ENCODE results near the gene SGO1. TPM values are rescaled to one million over a fixed set of nuclear protein-coding genes. Genes with fewer than 3 reads are reported as not detected.

The SGO1 gene
- total RNA-seq, 2 donors from 2014 or later = 25.1 to 44.8 TPM

DNA sequence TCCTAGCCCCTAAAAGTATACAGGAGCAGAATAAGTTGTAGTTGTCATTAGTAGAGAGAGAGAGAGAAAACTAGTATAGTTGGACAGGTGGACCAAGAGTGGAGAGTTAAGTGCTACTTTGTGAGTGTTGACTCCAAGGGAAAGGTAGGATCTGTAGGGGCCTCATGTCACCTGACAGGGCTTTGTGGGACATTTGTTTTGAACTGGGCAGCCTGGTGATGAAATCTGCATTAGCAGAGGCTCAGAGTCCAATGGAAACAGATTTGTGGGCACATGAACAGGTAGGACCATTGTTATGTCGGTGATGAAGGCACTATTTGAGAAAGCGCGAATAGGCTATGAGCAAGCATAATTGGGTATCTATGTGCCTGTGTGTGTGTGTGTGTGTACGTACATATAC is 43.5 kb downstream of the SGO1 start:
- Histone ChIP-seq H3K27ac (ENCODE audit: low read depth, low read length) (peak overlapping the region; percentile 94), H3K4me3 (ENCODE audit: low read length) (no peak overlapping the region), H3K9me3 (ENCODE audit: control insufficient read depth, low read length) (peaks cover 4% of the 10 kb centered on the region), H3K4me1 (ENCODE audit: control insufficient read depth, insufficient read depth, low read length) (no peaks in the 10 kb centered on the region), H3K27me3 (ENCODE audit: control insufficient read depth, insufficient read depth, low read length, poor library complexity, severe bottlenecking) (no peaks in the 10 kb centered on the region), H3K36me3 (ENCODE audit: control insufficient read depth, insufficient read depth, low read length) (no peaks in the 10 kb centered on the region), H3K9ac (ENCODE audit: extremely low read depth, low read length, poor library complexity, severe bottlenecking) (no peak overlapping the region)
- Mint-ChIP-seq H3K4me1 (peaks cover 10% of the 10 kb centered on the region), H3K36me3 (ENCODE audit: low read depth) (no peaks in the 10 kb centered on the region), H3K9me3 (no peaks in the 10 kb centered on the region), H3K27me3 (ENCODE audit: insufficient read depth) (no peaks in the 10 kb centered on the region), H3K4me3 (no peak overlapping the region), H3K27ac (no peak overlapping the region)
- 99 to 100% methylated on average over 1 to 4 of the region's 4 CpGs for WGBS, 2 experiments (ENCODE audit: insufficient coverage in 1 of 2, insufficient read length in 1 of 2)
- DNase-seq = no peak
- no peak for TF ChIP-seq CTCF (conservative IDR thresholded peaks at IDR 0.05)

- TF ChIP-seq CTCF (conservative IDR thresholded peaks at IDR 0.05) = no peak
- Histone ChIP-seq H3K4me3 (ENCODE audit: low read length) (no peak overlapping the region), H3K36me3 (ENCODE audit: control insufficient read depth, insufficient read depth, low read length) (no peaks in the 10 kb centered on the region), H3K27me3 (ENCODE audit: control insufficient read depth, insufficient read depth, low read length, poor library complexity, severe bottlenecking) (no peaks in the 10 kb centered on the region), H3K9me3 (ENCODE audit: control insufficient read depth, low read length) (peaks cover 4% of the 10 kb centered on the region), H3K4me1 (ENCODE audit: control insufficient read depth, insufficient read depth, low read length) (no peaks in the 10 kb centered on the region), H3K27ac (ENCODE audit: low read depth, low read length) (peak overlapping the region; percentile 94), H3K9ac (ENCODE audit: extremely low read depth, low read length, poor library complexity, severe bottlenecking) (no peak overlapping the region)
- H3K9me3 Mint-ChIP-seq = no peaks in the 10 kb centered on the region
- peaks cover 10% of the 10 kb centered on the region for H3K4me1 Mint-ChIP-seq
- no peaks in the 10 kb centered on the region for H3K27me3 Mint-ChIP-seq (ENCODE audit: insufficient read depth)
- H3K4me3 Mint-ChIP-seq = no peak overlapping the region
- no peaks in the 10 kb centered on the region for H3K36me3 Mint-ChIP-seq (ENCODE audit: low read depth)
- WGBS, 2 experiments (ENCODE audit: insufficient coverage in 1 of 2, insufficient read length in 1 of 2) = 37 to 58% methylated on average over 7 of the region's 7 CpGs
- peak; percentile 60 for DNase-seq
- no peak overlapping the region for H3K27ac Mint-ChIP-seq
Measured at GRCh38 chr3:20141851-20142250, 44.2 kb downstream of the SGO1 start.

DNA sequence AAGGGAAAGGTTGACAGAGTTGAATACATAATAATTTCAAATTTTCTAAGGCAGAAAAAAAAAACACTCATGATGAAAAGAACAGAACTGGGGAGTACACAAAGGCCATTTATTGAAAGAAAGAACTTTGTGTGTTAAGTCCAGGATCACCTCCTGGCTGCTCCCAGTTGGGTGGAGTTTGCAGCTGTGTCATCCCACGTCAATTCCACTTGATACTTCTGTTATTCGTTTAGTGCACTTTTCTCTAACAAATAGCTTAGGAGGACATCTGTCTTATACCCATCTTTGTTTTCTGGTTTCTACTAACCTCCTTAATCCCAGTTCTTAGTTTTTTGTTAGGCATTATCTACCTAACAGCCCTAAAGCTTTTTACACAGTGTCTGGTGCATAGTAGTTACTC is 44.7 kb downstream of the SGO1 start:
- H3K36me3 Mint-ChIP-seq (ENCODE audit: low read depth) = no peaks in the 10 kb centered on the region
- no peak for TF ChIP-seq CTCF (conservative IDR thresholded peaks at IDR 0.05)

More for the DNA sequence above, 44.7 kb downstream of the SGO1 start:
- Histone ChIP-seq H3K9me3 (ENCODE audit: control insufficient read depth, low read length) (peaks cover 4% of the 10 kb centered on the region), H3K4me1 (ENCODE audit: control insufficient read depth, insufficient read depth, low read length) (no peaks in the 10 kb centered on the region), H3K27me3 (ENCODE audit: control insufficient read depth, insufficient read depth, low read length, poor library complexity, severe bottlenecking) (no peaks in the 10 kb centered on the region), H3K36me3 (ENCODE audit: control insufficient read depth, insufficient read depth, low read length) (no peaks in the 10 kb centered on the region), H3K9ac (ENCODE audit: extremely low read depth, low read length, poor library complexity, severe bottlenecking) (no peak overlapping the region), H3K27ac (ENCODE audit: low read depth, low read length) (peak overlapping the region; percentile 94), H3K4me3 (ENCODE audit: low read length) (no peak overlapping the region)
- Mint-ChIP-seq H3K4me1 (peaks cover 10% of the 10 kb centered on the region), H3K27me3 (ENCODE audit: insufficient read depth) (no peaks in the 10 kb centered on the region), H3K9me3 (no peaks in the 10 kb centered on the region), H3K4me3 (no peak overlapping the region), H3K27ac (no peak overlapping the region)
- no peak for DNase-seq
- 81 to 100% methylated on average over 1 to 2 of the region's 2 CpGs for WGBS, 2 experiments (ENCODE audit: insufficient coverage in 1 of 2, insufficient read length in 1 of 2)
